Right lobe of liver (tissue), 6 donors: ENCODE data around the gene AIDA. TPM values are rescaled to one million over a fixed set of nuclear protein-coding genes. Genes with fewer than 3 reads are reported as not detected.
A peak's percentile ranks its signal among the peaks of the same experiment; 100 is the strongest.

Experiments
- ATAC-seq, 4 donors: fragments of 200-7000 bp; cut with Tn5 transposase; one replicate each; pipeline ENCODE4 v1.9.1; 2020; ENCODE audit warnings: mild to moderate bottlenecking in 4 of 4, moderate library complexity in 4 of 4
- DNase-seq, 3 donors: peaks; one replicate each; pipeline ENCODE4 v3.0.0-alpha.2; 2020
- H3K27ac ChIP-seq, 3 donors: fragments of 200-600 bp; one replicate each; pipeline ENCODE4 v1.8.0; 2022
- H3K27me3 ChIP-seq, 2 donors: fragments of 200-600 bp; one replicate each; pipeline ENCODE4 v1.8.0; 2022
- H3K36me3 ChIP-seq, 4 donors: fragments of 200-600 bp; sonication (generic) in 1 of 4; one replicate each; pipeline versions ENCODE4 v1.5.1 to v1.8.0; 2017 to 2022; ENCODE audit warnings: control low read depth in 1 of 4
- H3K4me1 ChIP-seq, 4 donors: fragments of 200-600 bp; sonication (generic) in 1 of 4; one replicate each; pipeline versions ENCODE4 v1.5.1 to v1.8.0; 2017 to 2022; ENCODE audit warnings: control low read depth in 1 of 4
- H3K4me3 ChIP-seq, 3 donors: fragments of 200-600 bp; one replicate each; pipeline ENCODE4 v1.8.0; 2022
- H3K9me3 ChIP-seq, 4 donors: fragments of 200-600 bp; sonication (generic) in 1 of 4; one replicate each; pipeline versions ENCODE4 v1.5.1 to v1.8.0; 2017 to 2022; ENCODE audit warnings: control low read depth in 1 of 4
- POLR2A ChIP-seq: fragments of 450-650 bp; IDR thresholded peaks from one replicate; pipeline ENCODE4 v1.6.1; 2017; ENCODE audit warnings: antibody characterized with exemption, mild to moderate bottlenecking
- WGBS: methylation state at CpG from one replicate; pipeline ENCODE4 v1.1.6; 2018; ENCODE audit warnings: low coverage, low lambda C conversion rate; ENCODE audit not compliant: insufficient coverage; ENCODE audit errors: missing lambda C conversion rate; 5-methylcytosine and 5-hydroxymethylcytosine counted together
- intact Hi-C, 2 donors: fragments of 100-400 bp; cut with DNase I; formaldehyde crosslinking; loops; one replicate each; pipeline versions ENCODE4 v1.11.2 to v1.14.1; 2022
- long read RNA-seq: library from polyadenylated mRNA; unstranded; transcript quantifications from one replicate; pipeline ENCODE4 v2.0.0, GENCODE V29; 2019
- total RNA-seq, 6 experiments: library from RNA; depleted of rRNA in 2 of 6; stranded (reverse); fragments of >200 nt in 2 of 6; fragmentation: NEBNext Ultra II Directional in 3 of 6; extraction: Animal tissue kit (Norgen Biotek cat#: 25700) in 3 of 6; gene quantifications; one replicate each; pipeline versions ENCODE4 v1.1.0 to v1.2.4, GENCODE V29; 2016 to 2023
- TF ChIP-seq, protein P1 (sequence below), 4 donors: fragments of 200-600 bp in 3 of 4; fragments of 450-650 bp in 1 of 4; IDR thresholded peaks; one replicate each; pipeline versions ENCODE4 v1.5.1 to v1.8.0; 2016 to 2022; ENCODE audit warnings: antibody characterized with exemption in 4 of 4, mild to moderate bottlenecking in 2 of 4
- donor health status: DM: no; HTN: yes; CAD: no.
- donor health status: DM: no; HTN: no; CAD: no.
- donor health status: DM: no; HTN: no; CAD: no.
- donor health status: DM: no; HTN: yes; CAD: no.
- donor health status: DM: no; HTN: yes; CAD: no.

AIDA gene, protein sequence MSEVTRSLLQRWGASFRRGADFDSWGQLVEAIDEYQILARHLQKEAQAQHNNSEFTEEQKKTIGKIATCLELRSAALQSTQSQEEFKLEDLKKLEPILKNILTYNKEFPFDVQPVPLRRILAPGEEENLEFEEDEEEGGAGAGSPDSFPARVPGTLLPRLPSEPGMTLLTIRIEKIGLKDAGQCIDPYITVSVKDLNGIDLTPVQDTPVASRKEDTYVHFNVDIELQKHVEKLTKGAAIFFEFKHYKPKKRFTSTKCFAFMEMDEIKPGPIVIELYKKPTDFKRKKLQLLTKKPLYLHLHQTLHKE
- total RNA-seq, result 10 to 100 TPM; 23.9 to 35.2 (median 29.8) TPM
- long read RNA-seq, partial matches to known transcripts, result 0 of 1 reads
- long read RNA-seq, other reads (novel, unspliced or antisense), result 1 of 1 reads

DNA sequence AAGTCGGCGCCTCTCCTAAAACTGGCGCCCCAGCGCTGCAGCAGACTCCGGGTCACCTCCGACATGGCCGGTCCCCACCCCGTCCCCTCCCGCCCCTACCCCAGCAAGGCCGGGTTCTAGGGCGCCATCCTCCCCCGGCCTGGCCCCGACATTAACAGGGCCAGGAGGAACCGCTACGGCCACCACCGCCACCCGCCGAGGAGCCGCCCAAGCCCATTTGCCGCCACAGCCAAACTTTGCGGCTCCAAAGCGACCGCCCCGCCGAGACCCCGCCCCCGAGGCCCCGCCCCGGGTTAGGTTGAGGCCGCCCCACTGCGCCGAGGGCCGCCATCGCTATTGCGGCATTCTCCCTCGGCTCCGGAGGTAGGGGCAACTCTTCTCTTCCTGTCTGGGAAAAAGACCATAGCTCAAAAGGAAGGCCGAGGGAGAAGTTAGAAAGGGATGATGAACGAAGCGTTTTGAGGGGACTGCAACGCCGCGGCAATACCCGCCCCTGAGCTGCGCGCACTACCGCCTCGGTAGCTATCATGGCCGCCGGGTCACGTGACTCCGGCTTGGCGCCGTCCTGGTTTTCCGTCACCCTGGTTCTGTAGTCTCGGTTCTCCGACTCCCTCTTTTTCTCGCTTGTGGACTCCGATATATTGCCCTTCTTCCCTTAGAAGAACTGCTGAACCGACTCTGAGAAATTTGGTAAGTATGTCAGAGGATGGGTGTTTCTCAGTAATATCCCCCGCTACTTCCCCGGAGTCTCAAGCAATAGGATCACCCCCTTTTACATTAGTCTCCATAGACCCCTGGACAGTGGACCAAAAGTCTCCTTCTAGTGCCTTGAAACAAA lies at the start of gene AIDA, which contains the start of gene BROX:
AIDA (minus strand) TSS at position 239 of the 838 bp plus-strand sequence; CDS start at position 65, 174 bp downstream.
BROX (plus strand) TSS at position 312 of the 838 bp plus-strand sequence. CDS start 3,136 bp downstream, outside the sequence.
- TF ChIP-seq, protein P1, sequence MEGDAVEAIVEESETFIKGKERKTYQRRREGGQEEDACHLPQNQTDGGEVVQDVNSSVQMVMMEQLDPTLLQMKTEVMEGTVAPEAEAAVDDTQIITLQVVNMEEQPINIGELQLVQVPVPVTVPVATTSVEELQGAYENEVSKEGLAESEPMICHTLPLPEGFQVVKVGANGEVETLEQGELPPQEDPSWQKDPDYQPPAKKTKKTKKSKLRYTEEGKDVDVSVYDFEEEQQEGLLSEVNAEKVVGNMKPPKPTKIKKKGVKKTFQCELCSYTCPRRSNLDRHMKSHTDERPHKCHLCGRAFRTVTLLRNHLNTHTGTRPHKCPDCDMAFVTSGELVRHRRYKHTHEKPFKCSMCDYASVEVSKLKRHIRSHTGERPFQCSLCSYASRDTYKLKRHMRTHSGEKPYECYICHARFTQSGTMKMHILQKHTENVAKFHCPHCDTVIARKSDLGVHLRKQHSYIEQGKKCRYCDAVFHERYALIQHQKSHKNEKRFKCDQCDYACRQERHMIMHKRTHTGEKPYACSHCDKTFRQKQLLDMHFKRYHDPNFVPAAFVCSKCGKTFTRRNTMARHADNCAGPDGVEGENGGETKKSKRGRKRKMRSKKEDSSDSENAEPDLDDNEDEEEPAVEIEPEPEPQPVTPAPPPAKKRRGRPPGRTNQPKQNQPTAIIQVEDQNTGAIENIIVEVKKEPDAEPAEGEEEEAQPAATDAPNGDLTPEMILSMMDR (IDR thresholded peaks at IDR 0.05), result no peak
- TF ChIP-seq POLR2A, result peak; percentile 57
- Histone ChIP-seq H3K4me3 (peak within 1 kb of the TSS; percentile 61 to 84 (median 79)), H3K9me3 (no peaks in the 10 kb centered on the region), H3K4me1 (peaks cover 0 to 9% (median 0%) of the 10 kb centered on the region in 4 donors), H3K27ac (peak within 1 kb of the TSS; percentile 96 to 98 (median 97)), H3K27me3 (no peaks in the 10 kb centered on the region), H3K36me3 (peaks cover 0 to 4% (median 0%) of the 10 kb centered on the region in 4 donors)
- peak; percentile 90 to 95 (median 92) for ATAC-seq
- intact Hi-C loops, result no loop called here
- DNase-seq, result peak; percentile 96 to 97 (median 97)
- 1% methylated on average over 19 of the region's 62 CpGs for whole genome bisulfite sequencing

DNA sequence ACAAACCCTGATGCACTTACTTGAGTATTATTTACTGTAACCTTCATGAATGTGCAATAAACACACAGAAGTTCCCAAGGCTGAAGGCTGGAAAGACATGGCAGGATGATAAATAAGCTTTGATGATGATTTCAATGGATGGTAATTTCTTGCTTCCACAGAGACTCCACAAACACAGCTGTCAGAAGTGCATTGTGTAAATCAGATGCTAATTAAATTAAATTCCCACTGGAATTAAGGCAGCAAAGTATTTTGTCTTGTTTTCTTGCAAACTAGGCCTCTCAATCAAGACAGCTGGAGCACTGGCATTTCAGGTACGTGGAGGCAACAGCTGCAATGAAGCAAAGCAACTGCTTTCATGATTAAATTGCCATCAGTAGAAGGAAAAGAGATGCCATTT lies 48.8 kb upstream of the AIDA start:
- ATAC-seq (no peak), DNase-seq (no peak)
- Histone ChIP-seq H3K9me3 (no peaks in the 10 kb centered on the region), H3K36me3 (no peaks in the 10 kb centered on the region), H3K4me3 (no peak overlapping the region), H3K27ac (no peak overlapping the region), H3K4me1 (no peaks in the 10 kb centered on the region), H3K27me3 (no peaks in the 10 kb centered on the region)
- TF ChIP-seq, protein P1 (IDR thresholded peaks at IDR 0.05), result no peak
- no peak for TF ChIP-seq POLR2A
- intact Hi-C loops, result no loop called here
- WGBS, result 73% methylated on average over 1 of the region's 1 CpG

DNA sequence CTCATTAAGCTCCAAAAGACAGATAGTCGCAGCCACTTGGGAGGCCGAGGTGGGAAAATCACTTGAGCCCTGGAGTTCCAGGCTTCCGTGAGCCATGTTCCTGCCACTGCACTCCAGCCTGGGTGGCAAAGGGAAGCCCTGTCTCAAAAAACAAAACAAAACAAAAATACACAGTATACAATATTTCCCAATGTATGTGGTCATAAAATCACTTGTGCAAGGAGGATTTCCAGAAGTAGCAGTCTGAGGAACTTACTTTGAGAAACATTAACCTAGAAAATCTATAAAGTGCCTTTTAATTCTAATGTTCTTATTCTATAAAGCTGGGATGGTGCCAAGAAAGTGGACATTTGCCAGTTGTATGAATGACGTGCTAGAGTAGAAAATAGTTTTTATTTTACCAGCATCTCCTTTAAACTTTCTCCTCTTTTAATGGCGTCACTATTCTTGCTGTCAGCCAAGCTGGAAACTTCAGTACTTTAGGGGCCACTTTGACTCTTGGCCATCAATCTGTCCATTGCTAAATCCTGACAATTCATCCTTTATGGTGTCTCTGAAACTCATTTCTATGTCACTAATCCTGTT lies 47.3 kb upstream of the AIDA start:
- Histone ChIP-seq H3K9me3 (no peaks in the 10 kb centered on the region), H3K27me3 (no peaks in the 10 kb centered on the region), H3K36me3 (no peaks in the 10 kb centered on the region), H3K4me3 (no peak overlapping the region), H3K4me1 (no peaks in the 10 kb centered on the region), H3K27ac (no peak overlapping the region)
- TF ChIP-seq, protein P1 (IDR thresholded peaks at IDR 0.05), result no peak
- no peak for TF ChIP-seq POLR2A
- intact Hi-C loops, result no loop called here
- ATAC-seq (no peak), DNase-seq (no peak)
- WGBS, result 77% methylated on average over 5 of the region's 5 CpGs

- H3K27ac ChIP-seq, result no peak overlapping the region
- intact Hi-C loops, result no loop called here
- no peaks in the 10 kb centered on the region for H3K9me3 ChIP-seq
- no peaks in the 10 kb centered on the region for H3K4me1 ChIP-seq
- DNase-seq (no peak), ATAC-seq (no peak)
- no peak overlapping the region for H3K4me3 ChIP-seq
- H3K27me3 ChIP-seq, result no peaks in the 10 kb centered on the region
- TF ChIP-seq, protein P1 (IDR thresholded peaks at IDR 0.05), result no peak
- no peak for TF ChIP-seq POLR2A
- WGBS, result 76% methylated on average over 10 of the region's 10 CpGs
- no peaks in the 10 kb centered on the region for H3K36me3 ChIP-seq
These were observed 45.5 kb upstream of the AIDA start for GRCh38 chr1:222757646-222758268.
